B cell (primary cell): ENCODE results near the gene CACNA2D2. TPM values are rescaled to one million over a fixed set of nuclear protein-coding genes. Genes with fewer than 3 reads are reported as not detected.

Experiments
- ATAC-seq: fragments of 200-7000 bp; cut with Tn5 transposase; one replicate; pipeline ENCODE4 v1.10.0; 2021; ENCODE audit warnings: low read depth, mild to moderate bottlenecking, moderate number of reproducible peaks, moderate library complexity
- CTCF ChIA-PET: fragments of 350-600 bp; sonication (Branson Sonifier 250); formaldehyde crosslinking; loops from one replicate; lab custom pipeline; 2021; ENCODE audit warnings: antibody characterized with exemption, inconsistent platforms; lab: Charles Lee
- POLR2A ChIA-PET: fragments of 350-600 bp; sonication (Branson Sonifier 250); formaldehyde crosslinking; loops from one replicate; lab custom pipeline; 2021; ENCODE audit warnings: antibody characterized with exemption; lab: Charles Lee
- DNase-seq: peaks from one replicate; pipeline ENCODE4 v3.0.0; 2013
- H2AFZ ChIP-seq: 2 replicates; pipeline ENCODE4 v1.6.1; 2012; ENCODE audit warnings: mild to moderate bottlenecking, low read depth, low read length; ENCODE audit not compliant: insufficient read depth, poor library complexity, severe bottlenecking
- H3K27ac ChIP-seq, 2 donors: 1 replicate in 1 of 2; 2 replicates in 1 of 2; pipeline ENCODE4 v1.5.1; 2012 to 2013; ENCODE audit warnings: low read length in 2 of 2, mild to moderate bottlenecking in 2 of 2, moderate library complexity in 1 of 2
- H3K27me3 ChIP-seq, 4 experiments: fragments of 200-600 bp in 1 of 4; sonication (generic) in 1 of 4; replicated peaks in 1 of 4; 1 replicate in 2 of 4; 2 replicates in 2 of 4; pipeline versions ENCODE4 v1.6.1 to v1.7.0; 2013 to 2016; ENCODE audit warnings: low read length in 3 of 4, mild to moderate bottlenecking in 2 of 4, mixed read lengths in 1 of 4, moderate library complexity in 1 of 4; ENCODE audit not compliant: insufficient read depth in 4 of 4, control insufficient read depth in 3 of 4; ENCODE audit errors: control extremely low read depth in 1 of 4
- H3K36me3 ChIP-seq, 2 experiments: replicated peaks in 1 of 2; 1 replicate in 1 of 2; 2 replicates in 1 of 2; pipeline versions ENCODE4 v1.6.1 to v1.7.1; 2013; ENCODE audit warnings: low read length in 1 of 2; ENCODE audit not compliant: insufficient read depth in 2 of 2, control insufficient read depth in 1 of 2; ENCODE audit errors: control extremely low read depth in 1 of 2, extremely low read depth in 1 of 2
- H3K4me1 ChIP-seq, 2 donors: fragments of 200-600 bp in 1 of 2; sonication (generic) in 1 of 2; 1 replicate in 1 of 2; 2 replicates in 1 of 2; pipeline versions ENCODE4 v1.5.1 to v1.6.1; 2013 to 2017; ENCODE audit warnings: low read length in 2 of 2; ENCODE audit not compliant: control insufficient read depth in 2 of 2, insufficient read depth in 2 of 2
- H3K4me2 ChIP-seq: replicated peaks from 2 replicates; pipeline ENCODE3; 2012; ENCODE audit warnings: mild to moderate bottlenecking, low read depth, low read length; ENCODE audit not compliant: poor library complexity, severe bottlenecking
- H3K4me3 ChIP-seq, 5 experiments: fragments of 200-600 bp in 1 of 5; sonication (generic) in 1 of 5; 1 replicate in 3 of 5; 2 replicates in 2 of 5; pipeline versions ENCODE4 v1.5.1 to v1.7.0; 2011 to 2016; ENCODE audit warnings: low read length in 4 of 5, mild to moderate bottlenecking in 4 of 5, low read depth in 2 of 5, control low read depth in 1 of 5, moderate library complexity in 1 of 5; ENCODE audit not compliant: insufficient read depth in 1 of 5; ENCODE audit errors: control extremely low read depth in 1 of 5, extremely low read depth in 1 of 5
- H3K79me2 ChIP-seq: fragments of 200-600 bp; sonication (generic); one replicate; pipeline ENCODE4 v1.6.0; 2016; ENCODE audit warnings: low read length; ENCODE audit not compliant: control insufficient read depth, insufficient read depth
- H3K9ac ChIP-seq: fragments of 200-600 bp; sonication (generic); 2 replicates; pipeline ENCODE4 v1.6.1; 2017; ENCODE audit warnings: mild to moderate bottlenecking, low read length, moderate library complexity
- H3K9me3 ChIP-seq, 3 donors: one replicate each; pipeline versions ENCODE4 v1.6.1 to v1.7.1; 2013; ENCODE audit warnings: low read length in 2 of 3; ENCODE audit not compliant: control insufficient read depth in 2 of 3, insufficient read depth in 1 of 3; ENCODE audit errors: control extremely low read depth in 1 of 3
- H4K20me1 ChIP-seq: 2 replicates; pipeline ENCODE4 v1.6.0; 2012; ENCODE audit warnings: mild to moderate bottlenecking, low read length; ENCODE audit not compliant: insufficient read depth, control insufficient read depth, poor library complexity, severe bottlenecking
- H3K27ac Mint-ChIP-seq: one replicate; pipeline ENCODE4 v1.8.0; 2021; ENCODE audit warnings: mixed read lengths
- H3K27me3 Mint-ChIP-seq: one replicate; pipeline ENCODE4 v1.8.0; 2021; ENCODE audit warnings: mixed read lengths
- H3K4me1 Mint-ChIP-seq: one replicate; pipeline ENCODE4 v1.8.0; 2021; ENCODE audit warnings: mixed read lengths
- H3K4me3 Mint-ChIP-seq: one replicate; pipeline ENCODE4 v1.8.0; 2021; ENCODE audit warnings: mixed read lengths
- H3K9me3 Mint-ChIP-seq: one replicate; pipeline ENCODE4 v1.8.0; 2022; ENCODE audit warnings: mixed read lengths; ENCODE audit not compliant: insufficient read depth
- EZH2 ChIP-seq: IDR thresholded peaks from 2 replicates; pipeline ENCODE4 v1.6.1; 2012; ENCODE audit warnings: borderline replicate concordance, low read depth, mild to moderate bottlenecking, moderate library complexity, low read length; ENCODE audit not compliant: insufficient read depth, poor library complexity, severe bottlenecking
- WGBS: methylation state at CpG from one replicate; pipeline ENCODE4 v1.1.5; 2013; ENCODE audit warnings: missing lambda C conversion rate; ENCODE audit not compliant: insufficient coverage; 5-methylcytosine and 5-hydroxymethylcytosine counted together
- intact Hi-C: fragments of 100-400 bp; cut with micrococcal nuclease; formaldehyde crosslinking; loops from one replicate; pipeline ENCODE4 v1.10.0; 2022
- polyA plus RNA-seq: library from polyadenylated mRNA; depleted of rRNA; stranded (reverse); fragments of >200 nt; gene quantifications from 2 replicates; pipeline ENCODE4 v1.2.3, GENCODE V29; 2012
- total RNA-seq, 2 donors: library from RNA; stranded (reverse); fragments of 120-200 nt in 1 of 2; gene quantifications; 1 replicate in 1 of 2; 2 replicates in 1 of 2; pipeline versions ENCODE4 v1.2.3 to v1.2.4, GENCODE V29; 2013 to 2022
- TF ChIP-seq, protein P1 (sequence below): fragments of 200-600 bp; IDR thresholded peaks from one replicate; pipeline ENCODE4 v1.8.0; 2022; ENCODE audit warnings: antibody characterized with exemption, mild to moderate bottlenecking

The CACNA2D2 gene
- total and polyA plus RNA-seq, 2 donors (not counting 1 experiment from before 2014, with no cell fraction given): 0.69 to 1.2 TPM

DNA sequence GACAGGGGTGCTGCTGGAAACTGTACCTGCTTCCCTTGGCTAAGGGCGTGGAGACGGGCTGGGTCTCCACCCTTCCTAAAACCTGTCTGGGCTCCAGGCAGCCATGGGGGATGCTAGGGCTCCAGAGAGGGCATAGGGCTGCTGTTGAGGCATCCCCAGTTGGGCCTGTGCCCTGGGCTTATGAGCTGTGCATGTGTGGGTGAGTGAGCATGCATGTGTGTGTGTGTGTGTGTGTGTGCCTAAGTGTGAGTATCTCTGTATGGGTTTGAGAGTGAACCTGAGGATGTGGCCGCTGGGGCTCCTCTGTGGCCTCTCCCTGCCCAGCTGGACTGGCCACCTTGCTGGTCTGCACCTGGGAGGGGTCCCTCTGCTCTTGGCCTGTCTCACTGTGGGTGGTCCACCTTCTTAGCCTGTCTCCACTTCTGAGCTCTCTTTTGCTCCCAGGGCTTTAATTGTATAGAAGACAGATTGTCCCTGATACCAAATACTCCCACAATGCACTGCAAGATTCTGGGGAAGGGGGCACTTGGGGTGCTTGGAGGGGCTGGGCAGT is 132.2 kb downstream of the CACNA2D2 start:
- Histone ChIP-seq H3K4me2 (no peak overlapping the region), H3K9me3 (no peaks in the 10 kb centered on the region), H3K9ac (no peak overlapping the region), H3K79me2 (no peaks in the 10 kb centered on the region), H3K27ac (no peak overlapping the region), H3K27me3 (no peaks in the 10 kb centered on the region), H3K4me3 (no peak overlapping the region), H3K4me1 (peaks cover 2 to 4% of the 10 kb centered on the region in 2 donors), H4K20me1 (no peaks in the 10 kb centered on the region), H2AFZ (no peak overlapping the region), H3K36me3 (no peaks in the 10 kb centered on the region)
- POLR2A ChIA-PET: interaction anchor here (0.7 kb wide), 1 partner anchor 351 kb away, joined by 4 read pairs; no protein-coding TSS in a partner anchor
- Mint-ChIP-seq H3K4me1 (peaks cover 3% of the 10 kb centered on the region), H3K9me3 (no peaks in the 10 kb centered on the region), H3K4me3 (no peak overlapping the region), H3K27ac (no peak overlapping the region), H3K27me3 (peaks cover 12% of the 10 kb centered on the region)
- no peak for DNase-seq
- 88% methylated on average over 3 of the region's 3 CpGs for WGBS
- no peak for TF ChIP-seq EZH2
- TF ChIP-seq, protein P1, sequence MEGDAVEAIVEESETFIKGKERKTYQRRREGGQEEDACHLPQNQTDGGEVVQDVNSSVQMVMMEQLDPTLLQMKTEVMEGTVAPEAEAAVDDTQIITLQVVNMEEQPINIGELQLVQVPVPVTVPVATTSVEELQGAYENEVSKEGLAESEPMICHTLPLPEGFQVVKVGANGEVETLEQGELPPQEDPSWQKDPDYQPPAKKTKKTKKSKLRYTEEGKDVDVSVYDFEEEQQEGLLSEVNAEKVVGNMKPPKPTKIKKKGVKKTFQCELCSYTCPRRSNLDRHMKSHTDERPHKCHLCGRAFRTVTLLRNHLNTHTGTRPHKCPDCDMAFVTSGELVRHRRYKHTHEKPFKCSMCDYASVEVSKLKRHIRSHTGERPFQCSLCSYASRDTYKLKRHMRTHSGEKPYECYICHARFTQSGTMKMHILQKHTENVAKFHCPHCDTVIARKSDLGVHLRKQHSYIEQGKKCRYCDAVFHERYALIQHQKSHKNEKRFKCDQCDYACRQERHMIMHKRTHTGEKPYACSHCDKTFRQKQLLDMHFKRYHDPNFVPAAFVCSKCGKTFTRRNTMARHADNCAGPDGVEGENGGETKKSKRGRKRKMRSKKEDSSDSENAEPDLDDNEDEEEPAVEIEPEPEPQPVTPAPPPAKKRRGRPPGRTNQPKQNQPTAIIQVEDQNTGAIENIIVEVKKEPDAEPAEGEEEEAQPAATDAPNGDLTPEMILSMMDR: no peak
- CTCF ChIA-PET: no interaction called here
- ATAC-seq: no peak
- intact Hi-C loops: no loop called here

DNA sequence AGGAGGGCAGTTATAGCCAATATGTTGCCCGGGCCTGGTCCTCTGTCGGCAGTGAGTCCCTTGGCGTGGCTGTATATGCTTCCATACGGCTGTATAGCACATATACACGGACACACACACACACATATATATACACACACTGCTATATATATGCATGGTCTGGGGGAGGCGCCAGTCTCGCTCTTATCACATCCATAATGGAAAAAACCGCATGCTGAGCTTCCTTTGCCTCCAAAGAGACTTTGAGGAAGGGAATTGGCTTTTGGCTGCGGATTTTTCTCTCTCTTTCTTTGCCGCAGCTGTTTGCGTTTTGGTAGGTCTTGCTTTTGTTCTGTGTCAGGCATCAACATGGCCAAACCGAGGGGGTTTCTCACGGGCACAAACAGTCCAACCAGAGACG is 132.8 kb downstream of the CACNA2D2 start:
- Histone ChIP-seq H3K27me3 (peaks cover 0 to 3% (median 0%) of the 10 kb centered on the region in 4 experiments), H3K79me2 (no peaks in the 10 kb centered on the region), H3K4me1 (peaks cover 8 to 10% of the 10 kb centered on the region in 2 donors), H3K9ac (no peak overlapping the region), H2AFZ (no peak overlapping the region), H3K9me3 (no peaks in the 10 kb centered on the region), H3K4me3 (no peak overlapping the region), H3K36me3 (no peaks in the 10 kb centered on the region), H4K20me1 (no peaks in the 10 kb centered on the region), H3K4me2 (no peak overlapping the region), H3K27ac (no peak overlapping the region)
- ChIA-PET CTCF (no interaction called here), POLR2A (interaction anchor here (0.7 kb wide), 1 partner anchor 351 kb away, joined by 4 read pairs; no protein-coding TSS in a partner anchor)
- Mint-ChIP-seq H3K4me1 (peaks cover 9% of the 10 kb centered on the region), H3K27ac (no peak overlapping the region), H3K4me3 (no peak overlapping the region), H3K9me3 (no peaks in the 10 kb centered on the region), H3K27me3 (peaks cover 12% of the 10 kb centered on the region)
- intact Hi-C loops: no loop called here
- ATAC-seq (no peak), DNase-seq (no peak)
- WGBS: 83% methylated on average over 9 of the region's 14 CpGs
- no peak for TF ChIP-seq EZH2
- TF ChIP-seq, protein P1: no peak
